Ovary (tissue), 9 donors: ENCODE data around the gene AASDHPPT. TPM values are rescaled to one million over a fixed set of nuclear protein-coding genes. Genes with fewer than 3 reads are reported as not detected.
A peak's percentile ranks its signal among the peaks of the same experiment; 100 is the strongest.

ENCODE experiments used
- DNase-seq, 5 donors: peaks; one replicate each; pipeline ENCODE4 v3.0.0-alpha.2; 2019 to 2020
- H3K27ac ChIP-seq, 2 donors: fragments of 200-600 bp; one replicate each; pipeline versions ENCODE4 v1.5.1 to v1.8.0; 2019 to 2022
- H3K27me3 ChIP-seq: fragments of 200-600 bp; one replicate; pipeline ENCODE4 v1.8.0; 2022
- H3K36me3 ChIP-seq: fragments of 200-600 bp; sonication (generic); one replicate; pipeline ENCODE4 v1.5.1; 2019
- H3K4me1 ChIP-seq: one replicate; pipeline ENCODE4 v1.8.1; 2013; ENCODE audit warnings: mild to moderate bottlenecking, moderate library complexity; ENCODE audit not compliant: insufficient read depth
- H3K4me3 ChIP-seq: fragments of 200-600 bp; sonication (generic); one replicate; pipeline ENCODE4 v1.5.1; 2017
- H3K9me3 ChIP-seq, 2 donors: fragments of 200-600 bp in 1 of 2; sonication (generic) in 1 of 2; one replicate each; pipeline versions ENCODE4 v1.5.1 to v1.8.1; 2013 to 2019; ENCODE audit warnings: mild to moderate bottlenecking in 1 of 2, moderate library complexity in 1 of 2
- CTCF ChIP-seq, 3 donors: fragments of 450-650 bp in 2 of 3; fragments of 200-600 bp in 1 of 3; IDR thresholded peaks; one replicate each; pipeline versions ENCODE4 v1.5.1 to v1.8.0; 2016 to 2022; ENCODE audit warnings: antibody characterized with exemption in 3 of 3, mild to moderate bottlenecking in 1 of 3
- EP300 ChIP-seq: sonication (generic); formaldehyde crosslinking; IDR thresholded peaks from one replicate; pipeline ENCODE4 v1.6.1; 2017; ENCODE audit warnings: antibody characterized with exemption
- POLR2A ChIP-seq: fragments of 450-650 bp; IDR thresholded peaks from one replicate; pipeline ENCODE4 v1.6.1; 2017; ENCODE audit warnings: antibody characterized with exemption, mild to moderate bottlenecking, moderate library complexity
- WGBS, 3 donors: extraction: QIAGEN DNeasy Blood & Tissue Kit in 1 of 3; methylation state at CpG; one replicate each; pipeline versions ENCODE4 v1.1.5 to v1.1.7; 2013 to 2017; 5-methylcytosine and 5-hydroxymethylcytosine counted together
- intact Hi-C, 4 donors: fragments of 100-400 bp; cut with DNase I; formaldehyde crosslinking; loops; one replicate each; pipeline versions ENCODE4 v1.11.0 to v1.15.1; 2022 to 2023
- polyA plus RNA-seq, 2 donors: library from polyadenylated mRNA; stranded (reverse); fragments of 200-250 nt in 1 of 2; fragments of 350-450 nt in 1 of 2; fragmentation: Illumina TruSeq in 1 of 2; extraction: RNeasy Lipid Tissue Mini Kit (QIAGEN cat#74804) in 1 of 2; gene quantifications; one replicate each; pipeline ENCODE4 v1.2.3, GENCODE V29; 2013 to 2014
- total RNA-seq, 7 donors: library from RNA; depleted of rRNA in 2 of 7; stranded (reverse); fragments of >200 nt in 2 of 7; fragmentation: NEBNext Ultra II Directional in 3 of 7; extraction: Animal tissue kit (Norgen Biotek cat#: 25700) in 3 of 7; gene quantifications; one replicate each; pipeline versions ENCODE4 v1.1.0 to v1.2.4, GENCODE V29; 2016 to 2023
- donor health status: DM: no; HTN: no; CAD: no; lungs with moderate emphysema.
- donor health status: DM: no; HTN: no; CAD: no.
- donor health status: Bipolar disorder and iron deficiency.
- donor health status: DM: yes; HTN: yes; CAD: no.
- donor health status: DM: no; HTN: no; CAD: no.
- donor health status: DM: yes; HTN: yes; CAD: no.

Gene AASDHPPT
- total and polyA plus RNA-seq, 9 donors, result 17.3 to 43.1 (median 25.7) TPM

DNA sequence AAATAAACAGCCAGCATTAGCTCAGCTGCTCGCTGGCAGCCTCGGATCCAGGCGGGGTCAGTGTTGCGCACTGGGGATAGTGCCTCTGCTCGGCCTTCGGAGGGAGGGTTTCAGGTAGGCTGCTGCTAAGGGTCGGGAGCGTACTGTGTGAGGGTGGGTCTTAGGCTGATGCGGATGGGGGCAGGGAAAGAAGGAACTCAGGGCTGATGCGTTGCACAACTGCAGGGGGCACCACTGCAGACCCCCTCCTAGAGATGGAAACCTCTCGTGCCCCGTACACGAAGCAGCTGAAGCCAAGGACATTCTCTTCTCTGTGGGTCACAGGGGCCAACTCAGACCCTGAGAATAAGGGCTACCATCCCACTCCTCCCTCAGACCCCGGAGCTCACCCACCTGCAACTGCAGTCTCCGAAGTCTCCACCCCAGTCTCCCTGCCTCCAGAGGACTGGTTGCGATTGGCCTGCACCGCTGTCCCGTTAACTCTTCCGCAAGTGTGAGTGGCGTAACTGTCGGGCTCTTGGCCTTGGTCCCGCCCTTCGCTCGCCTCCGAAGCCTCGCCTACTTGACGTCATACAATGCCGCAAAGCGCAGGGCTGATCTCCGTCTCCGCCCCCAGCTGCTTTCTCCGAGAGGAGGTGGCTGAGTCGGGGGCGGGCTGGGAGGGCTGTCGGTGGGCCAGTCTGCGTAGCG, 398 bp upstream of the AASDHPPT start, which contains the start of gene KBTBD3:
TSS of gene KBTBD3 (minus strand) at position 429 of the 690 bp plus-strand sequence. CDS start 18,250 bp downstream, outside the sequence.
- peak within 1 kb of the TSS; percentile 88 to 94 for H3K27ac ChIP-seq
- H3K4me3 ChIP-seq, result peak within 1 kb of the TSS; percentile 69
- no peaks in the 10 kb centered on the region for H3K9me3 ChIP-seq
- no peaks in the 10 kb centered on the region for H3K36me3 ChIP-seq
- peak; percentile 98 to 99 (median 99) for DNase-seq
- peaks cover 1% of the 10 kb centered on the region for H3K4me1 ChIP-seq
- intact Hi-C loops, result loop anchor here in 2 of 4 donors (5.0 kb wide), 1 partner anchor 55 kb away; the partner anchor contains the start of gene MSANTD4 (in 2 of the 2)
- TF ChIP-seq POLR2A (peak; percentile 90), EP300 (no peak), CTCF (IDR thresholded peaks at IDR 0.05) (peak in 2 of 3 donors; percentile 36 to 52)
- H3K27me3 ChIP-seq, result no peaks in the 10 kb centered on the region
- WGBS, 3 donors, result 0 to 1% (median 0%) methylated on average over 37 of the region's 37 CpGs

DNA sequence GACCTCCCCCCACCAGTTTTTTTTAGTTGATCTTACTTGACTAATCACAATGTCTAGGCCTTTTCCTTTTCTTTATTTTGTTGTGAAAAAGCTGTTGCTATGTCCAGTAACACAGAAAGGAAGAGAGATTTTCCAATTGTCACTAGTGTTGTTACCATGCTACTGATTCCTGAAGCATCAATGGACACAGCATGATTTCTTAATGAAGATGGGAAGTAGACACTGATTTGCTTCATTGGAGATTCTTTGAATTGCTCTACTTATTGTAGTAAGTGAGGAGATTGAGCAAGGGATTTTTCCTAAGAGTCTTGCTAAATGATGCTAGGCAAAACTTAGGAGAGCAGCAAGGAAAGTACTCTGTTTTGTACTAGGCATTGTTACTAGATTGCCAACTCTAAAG, 4.6 kb downstream of the AASDHPPT start:
- H3K4me1 ChIP-seq, result peaks cover 3% of the 10 kb centered on the region
- no peak for DNase-seq

GRCh38 chr11:106086135-106086534, 8.7 kb downstream of the AASDHPPT start:
- Histone ChIP-seq H3K27me3 (no peaks in the 10 kb centered on the region), H3K4me3 (no peak overlapping the region), H3K36me3 (no peaks in the 10 kb centered on the region), H3K27ac (no peak overlapping the region), H3K9me3 (no peaks in the 10 kb centered on the region), H3K4me1 (peaks cover 2% of the 10 kb centered on the region)
- TF ChIP-seq POLR2A (no peak), EP300 (no peak), CTCF (IDR thresholded peaks at IDR 0.05) (no peak)
- intact Hi-C loops, result no loop called here
- WGBS, 3 donors, result 100% methylated on average over 1 of the region's 1 CpG
- no peak for DNase-seq

More for the DNA sequence above, 4.6 kb downstream of the AASDHPPT start:
- TF ChIP-seq EP300 (no peak), CTCF (IDR thresholded peaks at IDR 0.05) (no peak), POLR2A (no peak)
- no peaks in the 10 kb centered on the region for H3K36me3 ChIP-seq
- H3K4me3 ChIP-seq, result no peak overlapping the region
- H3K9me3 ChIP-seq, result no peaks in the 10 kb centered on the region
- intact Hi-C loops, result no loop called here
- H3K27me3 ChIP-seq, result no peaks in the 10 kb centered on the region
- H3K27ac ChIP-seq, result no peak overlapping the region

GRCh38 chr11:106086850-106087249, 9.4 kb downstream of the AASDHPPT start:
- 42 to 46% (median 43%) methylated on average over 2 of the region's 2 CpGs for WGBS, 3 donors
- Histone ChIP-seq H3K27ac (no peak overlapping the region), H3K9me3 (no peaks in the 10 kb centered on the region), H3K36me3 (no peaks in the 10 kb centered on the region), H3K4me3 (no peak overlapping the region), H3K27me3 (no peaks in the 10 kb centered on the region), H3K4me1 (peaks cover 2% of the 10 kb centered on the region)
- TF ChIP-seq EP300 (no peak), CTCF (IDR thresholded peaks at IDR 0.05) (no peak), POLR2A (no peak)
- intact Hi-C loops, result no loop called here
- DNase-seq, result no peak
